Measurements from ENCODE around the gene MYOCOS.
"Not testable (repeated sequence)": the region's sequence is repeated elsewhere in the genome, so short reads cannot be mapped to it uniquely, and the experiment has no call there.

The MYOCOS gene, protein sequence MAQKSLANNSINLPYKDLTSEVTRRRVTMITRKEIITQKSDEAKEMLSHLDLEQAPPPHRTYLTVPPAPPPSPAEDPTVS

DNA sequence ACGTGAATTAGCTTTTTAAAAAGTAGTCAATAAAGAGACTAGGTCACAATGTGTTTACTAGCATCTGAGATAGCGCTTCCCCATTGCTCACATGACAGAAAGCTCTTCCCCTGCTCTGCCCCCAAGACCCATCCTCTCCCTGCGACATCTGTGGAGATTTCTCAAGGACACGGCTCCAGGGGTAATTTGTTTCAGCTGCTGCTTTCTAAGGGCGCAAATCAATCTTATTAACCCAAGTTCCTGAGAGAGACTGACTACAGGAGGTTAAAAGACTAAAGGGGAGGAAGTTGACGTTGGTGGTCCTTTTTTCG lies at the start of gene MYOCOS:
Gene MYOCOS (plus strand): TSS at position 92 of the 311 bp plus-strand sequence. CDS start 1,641 bp downstream, outside the sequence.
- no peak for DNase-seq

DNA sequence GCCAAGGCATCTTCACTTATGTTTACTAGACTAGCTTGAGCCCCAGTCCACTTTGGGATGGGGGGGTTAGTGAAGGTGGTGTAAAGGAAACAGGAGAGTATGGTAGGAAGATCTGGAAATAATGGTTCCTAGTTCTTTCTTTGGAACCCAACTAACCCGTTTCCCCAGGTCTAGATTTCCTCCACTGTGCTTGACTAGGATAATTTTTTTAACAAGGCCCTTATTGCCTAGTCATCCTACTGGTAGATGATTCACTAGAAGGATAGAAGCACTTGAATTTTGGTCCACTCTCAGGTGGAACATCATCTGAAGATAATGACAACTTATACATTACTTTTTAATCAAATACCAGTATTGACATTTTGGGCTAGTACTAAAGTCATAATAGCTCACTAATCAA lies 45.9 kb upstream of the MYOCOS start:
- no peak for DNase-seq

DNA sequence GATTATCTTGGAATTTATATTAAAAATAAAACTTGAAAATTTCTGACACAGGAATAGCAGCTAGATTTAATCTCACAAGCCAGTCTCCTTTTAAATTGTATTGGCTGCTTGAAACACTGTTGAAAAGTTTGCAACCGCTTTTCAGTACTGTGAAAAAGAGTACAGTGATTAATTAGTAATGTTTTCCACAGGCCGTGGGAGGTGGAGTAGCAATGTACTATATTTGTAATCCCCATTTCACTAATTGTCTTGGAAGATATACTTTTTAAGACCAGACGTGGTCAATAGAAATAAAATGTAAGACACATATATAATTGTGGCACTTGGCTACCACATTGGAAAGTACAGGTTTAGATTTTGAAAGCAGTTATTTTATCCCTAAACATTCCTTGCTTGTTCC lies 40.8 kb upstream of the MYOCOS start:
- DNase-seq = no peak

DNA sequence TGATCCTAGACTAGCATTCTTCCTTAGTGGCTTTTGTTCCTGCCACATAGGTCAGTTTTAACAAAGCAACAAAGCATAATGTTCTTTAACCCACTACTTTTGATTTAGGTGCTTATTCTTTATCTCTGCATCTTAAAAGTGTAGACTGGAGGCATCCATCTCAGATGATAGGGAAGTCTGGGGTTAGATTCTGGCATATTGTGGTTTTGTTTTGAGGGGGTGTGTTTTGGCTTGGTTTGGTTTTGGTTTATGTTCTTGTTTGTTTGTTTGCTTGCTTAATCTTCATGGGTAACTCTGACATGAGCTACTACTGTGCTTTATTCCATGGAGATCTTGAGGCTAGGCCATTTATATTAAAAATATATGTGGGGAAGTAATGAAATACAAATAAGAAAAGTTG lies 40.3 kb upstream of the MYOCOS start:
- no peak for DNase-seq

DNA sequence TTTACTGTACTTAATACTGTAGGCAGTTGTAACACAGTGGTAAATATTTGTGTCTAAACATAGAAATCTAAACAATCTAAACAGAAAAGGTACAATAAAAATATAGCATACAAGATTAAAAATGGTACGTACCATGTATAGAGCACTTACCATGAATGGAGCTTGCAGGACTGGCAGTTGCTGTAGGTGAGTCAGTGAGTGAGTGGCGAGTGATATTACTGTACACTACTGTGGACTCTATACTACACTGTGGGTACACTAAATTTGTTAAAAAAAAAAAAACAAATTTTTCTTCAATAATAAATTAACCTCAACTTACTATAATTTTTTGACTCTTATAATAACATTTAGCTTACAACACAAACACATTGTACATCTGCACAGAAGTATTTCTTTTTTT lies 39.5 kb upstream of the MYOCOS start:
- no peak for DNase-seq

DNA sequence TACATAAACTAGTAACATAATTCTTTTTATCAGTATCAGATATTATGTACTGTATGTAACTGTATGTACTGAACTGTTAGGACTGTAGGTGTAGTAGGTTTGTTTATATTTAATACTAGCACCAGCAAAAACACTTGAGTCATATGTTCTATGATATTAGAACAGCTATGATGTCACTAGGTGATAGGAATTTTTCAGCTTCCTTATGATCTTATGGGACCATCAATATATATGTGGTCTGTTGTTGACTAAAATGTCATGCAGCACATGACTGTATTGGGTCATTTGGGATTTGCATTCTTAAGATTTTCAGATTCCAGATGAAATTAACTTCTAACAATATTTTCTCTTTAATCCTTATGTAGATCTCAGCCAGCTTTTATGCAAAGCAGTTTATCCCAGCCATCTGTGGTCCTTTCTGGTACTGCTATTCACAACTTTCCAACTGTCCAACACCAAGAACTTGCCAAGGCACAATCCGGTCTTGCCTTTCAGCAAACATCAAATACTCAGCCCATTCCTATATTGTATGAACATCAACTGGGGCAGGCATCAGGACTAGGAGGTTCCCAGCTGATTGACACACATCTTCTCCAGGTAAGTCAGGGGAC lies 38.3 kb upstream of the MYOCOS start:
- no peak for DNase-seq

DNA sequence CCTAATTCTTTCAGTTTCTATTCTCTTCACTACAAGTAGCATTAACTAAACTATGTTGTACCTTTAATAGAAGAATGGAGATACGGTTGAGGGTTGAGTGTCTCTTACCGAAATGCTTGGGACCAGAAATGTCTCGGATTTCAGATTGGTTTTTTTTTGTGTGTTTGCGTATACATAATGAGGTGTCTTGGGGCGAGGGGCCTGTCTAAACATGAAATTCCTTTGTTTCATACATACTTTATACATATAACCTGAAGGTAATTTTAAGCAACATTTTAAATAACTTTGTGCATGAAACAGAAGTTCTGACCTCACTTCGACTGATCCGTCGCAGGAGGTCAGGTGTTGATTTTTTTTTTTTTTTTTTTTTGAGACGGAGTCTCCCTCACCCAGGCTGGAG lies 36.3 kb upstream of the MYOCOS start:
- DNase-seq = no peak

DNA sequence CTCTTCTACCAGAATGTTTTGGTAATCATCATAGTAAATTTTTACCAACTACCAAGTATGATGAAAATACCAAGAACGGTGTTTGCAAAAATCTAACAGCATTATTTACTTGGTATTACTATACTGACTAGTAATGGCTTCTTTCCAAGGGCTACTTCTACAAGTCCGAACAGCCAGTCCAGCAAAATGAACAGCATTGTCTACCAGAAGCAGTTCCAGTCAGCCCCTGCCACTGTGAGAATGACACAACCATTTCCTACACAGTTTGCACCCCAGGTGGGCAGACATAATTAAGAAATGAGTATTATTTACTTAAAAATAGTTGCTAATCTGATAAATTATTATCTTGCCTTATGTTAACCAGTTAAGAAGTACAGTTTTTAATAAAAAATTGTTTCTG lies 33.8 kb upstream of the MYOCOS start:
- no peak for DNase-seq

DNA sequence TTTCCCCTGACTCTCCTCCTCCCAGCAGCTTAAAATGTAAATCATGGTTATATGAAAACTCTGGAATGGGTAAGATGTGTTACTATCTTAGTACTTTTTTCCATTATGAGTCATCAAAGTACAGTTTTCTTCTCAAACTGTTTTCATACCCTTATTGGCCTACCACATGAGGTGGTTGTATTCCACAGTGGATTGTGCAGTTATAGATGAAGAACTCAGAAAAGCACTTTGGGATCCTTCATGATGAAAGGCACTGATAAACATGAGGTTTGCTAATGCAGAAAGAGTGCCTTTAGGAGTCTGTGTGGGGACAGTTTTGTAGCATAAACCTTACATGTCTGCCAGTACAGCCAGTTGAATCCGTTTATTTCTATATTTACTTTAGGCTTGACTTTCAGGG lies 32.0 kb upstream of the MYOCOS start:
- no peak for DNase-seq

DNA sequence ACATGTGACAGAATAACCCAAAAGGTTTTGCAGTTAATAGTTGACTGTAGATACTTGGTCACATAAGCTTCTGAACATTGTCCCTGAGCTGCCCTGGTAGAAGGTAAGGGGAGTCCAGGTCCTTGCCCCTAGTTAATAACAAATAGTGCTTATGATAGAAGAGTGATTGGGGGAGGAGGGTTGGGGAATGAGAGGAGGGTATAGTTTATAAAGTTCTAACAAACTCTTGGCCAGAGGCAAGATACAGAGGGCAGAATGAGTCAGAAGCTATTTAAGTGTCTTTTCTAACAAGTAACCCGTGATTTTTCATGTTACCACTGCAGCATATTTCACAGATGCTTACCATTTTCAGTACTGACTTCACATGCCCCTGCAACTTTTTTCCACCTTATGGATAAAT lies 26.7 kb upstream of the MYOCOS start:
- DNase-seq = no peak

DNA sequence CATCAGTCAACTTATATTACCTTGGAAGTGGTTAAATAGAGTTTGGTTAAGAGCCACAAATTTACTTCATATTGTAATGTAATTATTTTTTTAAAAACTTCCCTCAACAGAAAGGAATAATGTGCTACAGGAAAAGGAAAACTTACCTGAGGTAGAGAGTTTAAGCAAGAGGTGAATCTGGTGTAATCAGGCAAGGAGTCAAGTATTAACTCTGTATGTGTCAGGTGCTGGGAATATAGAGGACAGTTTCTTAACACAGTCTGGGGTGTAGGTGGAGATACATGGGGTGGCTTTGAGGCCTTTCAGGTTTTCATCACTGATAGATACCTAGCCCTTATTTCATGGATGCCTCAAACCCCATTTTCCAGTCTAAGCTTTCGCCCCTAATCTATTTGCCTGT lies 25.9 kb upstream of the MYOCOS start:
- DNase-seq = no peak

DNA sequence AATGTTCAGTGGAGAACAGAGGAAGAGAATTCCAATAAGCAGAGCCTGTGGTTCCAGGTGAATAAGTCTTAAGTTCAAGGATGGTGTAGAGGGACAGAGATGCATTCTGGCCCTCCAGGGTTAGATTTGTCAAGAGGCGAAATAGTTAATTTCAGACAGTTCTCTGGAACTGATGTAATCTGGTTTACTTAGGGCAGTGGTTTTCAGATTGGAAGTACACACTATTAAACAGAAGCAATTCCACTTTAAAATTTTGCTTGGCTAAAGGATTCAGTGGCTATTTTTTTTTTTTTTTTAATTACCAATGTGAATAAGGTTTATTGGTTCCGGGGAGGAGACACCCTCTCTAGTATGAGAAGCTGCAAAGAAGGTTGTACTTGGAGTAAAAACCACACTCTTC lies 25.3 kb upstream of the MYOCOS start:
- DNase-seq = no peak

DNA sequence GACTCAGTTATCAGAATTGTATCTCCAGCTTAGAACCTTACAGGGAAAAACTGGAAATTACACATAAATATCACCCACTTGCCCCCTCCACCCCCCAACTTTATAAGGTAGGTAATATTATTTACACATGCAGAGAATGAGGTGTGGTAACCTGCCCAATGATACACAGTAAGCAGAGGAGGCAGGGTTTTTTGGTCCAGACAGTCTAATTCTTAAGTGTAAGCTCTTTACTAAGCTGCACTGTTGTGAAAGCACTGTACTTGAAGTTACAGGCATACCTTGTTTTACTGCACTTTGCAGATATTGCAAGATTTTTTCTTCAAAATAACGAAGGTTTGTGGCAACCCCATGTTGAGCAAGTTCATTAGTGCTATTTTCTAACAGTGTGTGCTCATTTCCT lies 24.8 kb upstream of the MYOCOS start:
- DNase-seq = no peak

DNA sequence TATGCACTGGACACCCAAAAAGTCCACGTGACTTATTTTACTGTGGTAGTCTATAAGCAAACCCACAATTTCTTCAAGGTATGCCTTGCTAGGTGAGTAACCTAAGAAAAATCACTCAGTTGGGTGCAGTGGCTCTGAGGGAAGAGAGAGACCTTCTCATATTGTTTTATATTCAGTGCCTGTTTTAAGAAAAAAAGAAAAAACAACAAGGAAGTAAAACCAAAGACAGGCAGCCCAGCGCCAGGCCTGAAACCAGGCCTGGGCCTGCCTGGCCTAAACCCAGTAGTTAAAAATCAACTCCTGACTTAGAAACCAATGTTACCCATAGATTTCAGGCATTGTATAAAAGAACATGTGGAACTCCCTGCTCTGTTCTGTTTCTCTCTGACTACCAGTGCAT lies 21.7 kb upstream of the MYOCOS start:
- DNase-seq = not testable (repeated sequence)

DNA sequence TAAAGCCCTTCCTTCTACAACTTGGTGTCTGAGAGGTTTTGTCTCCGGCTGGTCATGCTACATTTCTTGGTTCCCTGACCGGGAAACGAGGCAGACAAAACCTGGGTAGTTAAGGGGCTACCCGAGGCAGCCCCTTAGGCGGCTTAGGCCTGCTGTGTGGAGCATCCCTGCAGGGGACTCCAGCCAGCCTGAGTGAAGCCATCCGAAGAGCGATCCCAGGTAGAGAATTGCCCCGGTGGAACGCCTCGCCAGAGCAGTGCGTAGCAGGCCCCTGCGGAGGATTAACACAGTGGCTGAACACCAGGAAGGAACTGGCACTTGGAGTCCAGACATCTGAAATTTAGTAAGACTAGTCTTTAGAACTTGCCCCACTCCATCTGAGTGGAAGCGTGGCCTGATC lies 21.2 kb upstream of the MYOCOS start:
- DNase-seq = no peak

DNA sequence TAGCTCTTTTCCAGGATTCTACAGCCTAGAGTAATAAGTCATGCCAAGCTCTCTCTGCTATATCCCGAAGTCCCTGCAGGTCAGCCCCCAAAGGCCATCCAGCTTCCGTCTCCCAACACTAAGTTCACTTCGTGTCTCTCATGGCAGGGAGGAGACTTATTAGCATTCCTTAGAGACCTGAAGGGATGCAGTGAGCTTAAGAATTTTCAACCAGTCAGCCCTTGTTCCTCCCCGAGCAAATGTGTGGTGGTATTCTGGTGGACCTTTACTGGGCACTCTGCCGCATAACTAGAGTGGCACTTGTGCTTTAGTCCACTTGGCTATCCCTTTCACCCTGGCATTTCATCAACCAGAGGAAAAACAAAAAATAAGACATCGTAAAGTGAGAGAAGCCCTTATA lies 19.0 kb upstream of the MYOCOS start:
- not testable (repeated sequence) for DNase-seq

DNA sequence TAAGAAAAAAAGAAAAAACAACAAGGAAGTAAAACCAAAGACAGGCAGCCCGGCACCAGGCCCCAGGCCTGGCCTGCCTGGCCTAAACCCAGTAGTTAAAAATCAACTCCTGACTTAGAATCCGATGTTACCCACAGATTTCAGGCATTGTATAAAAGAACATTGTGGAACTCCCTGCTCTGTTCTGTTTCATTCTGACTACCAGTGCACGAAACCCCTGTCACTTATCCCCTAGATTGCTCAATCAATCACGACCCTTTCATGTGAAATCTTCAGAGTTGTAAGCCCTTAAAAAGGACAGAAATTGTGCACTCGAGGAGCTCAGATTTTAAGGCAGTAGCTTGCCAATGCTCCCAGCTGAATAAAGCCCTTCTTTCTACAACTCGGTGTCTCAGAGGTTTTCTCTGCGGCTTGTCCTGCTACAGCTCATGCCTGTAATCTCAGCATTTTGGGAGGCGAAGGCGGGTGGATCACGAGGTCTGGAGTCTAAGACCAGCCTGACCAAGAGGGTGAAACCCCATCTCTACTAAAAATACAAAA lies 15.6 kb upstream of the MYOCOS start:
- no peak for DNase-seq

DNA sequence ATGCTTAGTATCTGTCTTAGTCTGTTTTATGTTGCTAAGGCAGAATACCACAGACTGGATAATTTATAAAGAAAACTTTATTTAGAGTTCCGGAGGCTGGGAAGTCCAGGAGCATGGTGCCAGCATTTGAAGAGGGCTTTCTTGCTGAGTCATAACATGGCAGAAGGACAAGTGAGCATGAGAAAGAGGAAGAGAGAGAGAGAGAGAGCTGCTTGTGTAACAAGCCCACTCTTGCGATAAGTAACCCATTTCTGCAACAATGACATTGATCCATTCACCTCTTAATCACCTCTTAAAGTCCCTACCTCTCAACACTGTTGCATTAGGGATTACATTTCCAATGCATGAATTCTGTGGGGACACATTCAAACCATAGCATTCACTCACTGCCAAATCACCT lies 11.7 kb upstream of the MYOCOS start:
- no peak for DNase-seq

DNA sequence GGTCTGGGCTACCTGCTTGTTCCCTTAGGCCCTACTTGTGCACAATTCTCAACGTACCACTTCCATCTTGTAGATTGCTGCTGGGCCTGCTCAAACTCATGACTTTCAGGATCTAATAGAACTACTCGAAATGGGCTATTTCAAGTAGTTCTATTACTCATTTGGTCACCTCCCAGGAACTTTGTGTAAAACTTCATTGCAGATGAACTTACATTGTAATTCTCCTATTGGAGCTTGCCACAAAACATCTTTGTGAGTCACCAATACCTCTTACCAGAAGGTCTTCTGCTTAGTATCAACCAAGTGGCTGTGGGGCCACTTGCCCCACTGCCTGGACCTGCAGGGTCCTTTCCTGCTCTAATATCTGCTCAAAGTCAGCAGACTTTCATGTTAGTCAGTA lies 10.7 kb upstream of the MYOCOS start:
- DNase-seq = no peak

DNA sequence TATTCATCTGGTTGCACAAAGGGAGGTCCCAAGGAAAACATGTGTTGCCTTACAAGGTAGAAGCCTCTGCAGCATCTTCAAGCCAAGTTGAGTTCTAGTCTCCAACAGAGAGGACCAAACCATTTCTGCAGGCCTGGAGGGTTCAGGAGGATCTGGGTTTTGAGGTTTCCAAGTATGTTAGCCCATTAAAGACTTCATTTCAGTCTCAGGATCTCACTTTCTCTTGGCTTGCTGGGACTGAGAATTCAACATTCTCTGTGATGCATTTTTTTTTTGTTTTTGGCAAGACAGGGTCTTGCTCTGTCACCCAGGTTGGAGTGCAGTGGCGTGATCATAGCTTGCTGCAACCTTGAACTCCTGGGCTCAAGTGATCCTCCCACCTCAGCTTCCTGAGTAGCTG lies 8.8 kb upstream of the MYOCOS start:
- no peak for DNase-seq

DNA sequence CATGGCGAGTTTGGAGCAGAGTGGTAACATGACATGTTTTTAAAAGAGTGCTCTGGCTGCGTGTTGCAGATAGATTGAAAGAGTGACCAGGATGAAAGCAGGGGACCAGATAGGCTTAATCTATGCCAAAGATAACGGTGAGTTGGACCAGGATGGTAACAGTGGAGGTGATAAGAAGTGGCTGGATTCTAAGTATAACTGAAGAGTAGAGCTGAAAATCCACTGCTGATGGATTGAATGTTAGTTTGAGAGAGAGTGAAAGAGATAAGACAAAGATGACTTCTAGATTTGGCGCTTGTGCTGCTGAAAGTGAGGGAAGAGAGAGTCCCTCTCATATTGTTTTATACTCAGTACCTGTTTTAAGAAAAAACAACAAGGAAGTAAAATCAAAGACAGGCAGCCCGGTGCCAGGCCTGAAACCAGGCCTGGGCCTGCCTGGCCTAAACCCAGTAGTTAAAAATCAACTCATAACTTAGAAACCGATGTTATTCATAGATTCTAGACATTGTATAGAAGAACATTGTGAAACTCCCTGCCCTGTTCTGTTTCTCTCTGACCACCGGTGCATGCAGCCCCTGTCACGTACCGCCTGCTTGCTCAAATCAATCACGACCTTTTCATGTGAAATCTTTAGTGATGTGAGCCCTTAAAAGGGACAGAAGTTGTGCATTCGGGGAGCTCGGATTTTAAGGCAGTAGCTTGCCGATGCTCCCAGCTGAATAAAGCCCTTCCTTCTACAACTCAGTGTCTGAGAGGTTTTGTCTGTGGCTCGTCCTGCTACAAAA lies 6.7 kb upstream of the MYOCOS start:
- not testable (repeated sequence) for DNase-seq

DNA sequence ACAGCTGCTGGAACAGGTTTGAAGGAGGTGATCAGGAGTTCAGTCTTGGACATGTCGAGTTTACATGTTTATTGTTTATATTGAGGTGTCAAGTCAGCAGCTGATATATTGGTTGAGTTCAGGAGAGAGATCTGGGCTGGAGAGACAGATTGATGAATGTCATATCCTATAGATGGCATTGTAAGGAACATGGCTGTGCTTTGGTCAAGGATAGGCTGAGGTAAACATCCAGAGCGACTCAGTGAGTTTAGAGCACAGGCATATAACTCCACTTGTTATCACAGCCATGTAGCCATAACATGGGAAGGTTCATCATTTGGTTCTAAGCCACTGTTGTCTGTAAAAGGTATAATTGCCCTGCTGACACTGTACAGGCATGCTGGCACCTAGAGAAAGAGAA lies 5.5 kb upstream of the MYOCOS start:
- no peak for DNase-seq

DNA sequence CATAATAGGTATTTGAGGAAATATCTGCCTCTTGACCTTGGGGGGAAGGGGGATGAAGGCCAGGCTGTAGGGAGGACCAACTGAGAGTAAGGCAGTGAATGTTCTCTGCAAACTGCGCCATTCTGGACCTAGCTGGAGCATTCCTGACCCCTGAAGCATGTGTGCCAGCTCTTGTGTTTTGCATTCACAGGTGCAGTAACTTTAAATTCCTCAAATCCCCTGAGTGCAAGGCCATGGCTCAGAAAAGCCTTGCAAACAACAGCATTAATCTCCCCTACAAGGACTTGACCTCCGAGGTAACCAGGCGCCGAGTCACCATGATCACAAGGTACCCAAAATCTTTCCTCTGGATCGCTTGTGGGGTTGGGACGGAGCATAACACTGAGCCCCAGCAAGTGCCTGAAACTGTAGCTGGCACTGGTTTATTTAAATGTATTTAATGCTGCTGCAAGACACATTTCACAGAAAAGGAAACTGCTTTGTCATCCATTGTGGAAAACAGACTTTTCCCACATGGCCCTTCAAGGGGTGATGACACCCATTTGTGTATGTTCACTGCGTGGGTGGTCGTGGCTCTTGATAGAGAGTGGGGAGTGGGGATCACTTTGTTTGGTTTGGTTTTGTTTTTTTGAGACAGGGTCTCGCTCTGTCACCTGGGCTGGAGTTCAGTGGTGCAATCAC lies 1.7 kb downstream of the MYOCOS start:
- no peak for DNase-seq

DNA sequence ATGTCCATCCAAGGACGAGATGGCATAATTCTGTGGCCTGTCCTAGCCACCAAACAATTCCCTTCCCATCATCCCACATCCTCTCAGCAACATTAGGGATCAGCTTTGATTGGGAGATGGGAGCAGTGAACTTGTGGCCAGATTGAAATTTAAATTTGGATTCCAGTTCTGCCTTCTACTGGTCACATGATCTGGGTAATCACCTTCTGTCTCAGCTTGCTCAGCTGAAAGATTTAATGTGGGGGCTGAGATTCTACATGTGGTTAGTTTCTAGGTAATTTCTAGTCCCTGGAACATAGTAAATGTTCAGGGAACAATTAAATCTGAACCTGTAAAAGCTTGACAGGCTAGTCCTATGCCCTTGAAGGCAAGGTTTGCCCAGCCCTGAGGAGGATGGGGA lies 3.2 kb downstream of the MYOCOS start:
- DNase-seq = no peak

Measured in KG1 (cell line).